DND-41 (cell line): Measurements from ENCODE around the gene DDX17.

ENCODE experiments used
- ATAC-seq: fragments of 200-7000 bp; cut with Tn5 transposase; 3 replicates; pipeline ENCODE4 v1.9.1; 2021; ENCODE audit warnings: low read depth; ENCODE audit not compliant: insufficient read depth
- DNase-seq: peaks from one replicate; pipeline ENCODE4 v3.0.0-alpha.2; 2020
- H2AFZ ChIP-seq: 2 replicates; pipeline ENCODE4 v1.6.0; 2012; ENCODE audit warnings: low read depth, low read length
- H3K27ac ChIP-seq: 2 replicates; pipeline ENCODE4 v1.5.1; 2012; ENCODE audit warnings: low read length, inconsistent platforms
- H3K27me3 ChIP-seq: fragments of 200-600 bp; sonication (generic); 2 replicates; pipeline ENCODE4 v1.6.0; 2012; ENCODE audit warnings: low read length, mild to moderate bottlenecking, inconsistent platforms; ENCODE audit not compliant: insufficient read depth, poor library complexity
- H3K36me3 ChIP-seq: 2 replicates; pipeline ENCODE4 v1.5.1; 2012; ENCODE audit warnings: low read length, inconsistent platforms; ENCODE audit not compliant: insufficient read depth
- H3K4me1 ChIP-seq: 2 replicates; pipeline ENCODE4 v1.5.1; 2012; ENCODE audit warnings: mild to moderate bottlenecking, low read length; ENCODE audit not compliant: insufficient read depth
- H3K4me2 ChIP-seq: 2 replicates; pipeline ENCODE4 v1.6.0; 2012; ENCODE audit warnings: mild to moderate bottlenecking, moderate library complexity, low read length, inconsistent platforms; ENCODE audit not compliant: insufficient read depth
- H3K4me3 ChIP-seq, 2 experiments: fragments of 200-600 bp in 1 of 2; shearing (Covaris generic) in 1 of 2; 2 replicates each; pipeline ENCODE4 v1.5.1; 2012 to 2016; ENCODE audit warnings: inconsistent platforms in 2 of 2, low read length in 2 of 2, mild to moderate bottlenecking in 2 of 2, low read depth in 1 of 2, moderate library complexity in 1 of 2
- H3K79me2 ChIP-seq: 2 replicates; pipeline ENCODE4 v1.6.0; 2012; ENCODE audit warnings: low read length, inconsistent platforms; ENCODE audit not compliant: insufficient read depth
- H3K9ac ChIP-seq: 2 replicates; pipeline ENCODE4 v1.6.0; 2012; ENCODE audit warnings: low read depth, mild to moderate bottlenecking, inconsistent platforms, low read length, moderate library complexity
- H3K9me3 ChIP-seq: 2 replicates; pipeline ENCODE4 v1.5.1; 2012; ENCODE audit warnings: low read length, moderate library complexity, mild to moderate bottlenecking, inconsistent platforms; ENCODE audit not compliant: insufficient read depth, severe bottlenecking
- H4K20me1 ChIP-seq: 2 replicates; pipeline ENCODE4 v1.6.0; 2012; ENCODE audit warnings: low read length; ENCODE audit not compliant: insufficient read depth
- CTCF ChIP-seq: IDR thresholded peaks from 2 replicates; pipeline ENCODE4 v1.5.1; 2012; ENCODE audit warnings: borderline replicate concordance, low read length, moderate library complexity, mild to moderate bottlenecking; ENCODE audit not compliant: poor library complexity, severe bottlenecking; ENCODE audit errors: extremely low read depth
- EZH2 ChIP-seq: IDR thresholded peaks from 3 replicates; pipeline ENCODE4 v1.6.1; 2012; ENCODE audit warnings: borderline replicate concordance, low read depth, mild to moderate bottlenecking, moderate library complexity, low read length, inconsistent platforms; ENCODE audit not compliant: severe bottlenecking

DDX17 gene

DNA sequence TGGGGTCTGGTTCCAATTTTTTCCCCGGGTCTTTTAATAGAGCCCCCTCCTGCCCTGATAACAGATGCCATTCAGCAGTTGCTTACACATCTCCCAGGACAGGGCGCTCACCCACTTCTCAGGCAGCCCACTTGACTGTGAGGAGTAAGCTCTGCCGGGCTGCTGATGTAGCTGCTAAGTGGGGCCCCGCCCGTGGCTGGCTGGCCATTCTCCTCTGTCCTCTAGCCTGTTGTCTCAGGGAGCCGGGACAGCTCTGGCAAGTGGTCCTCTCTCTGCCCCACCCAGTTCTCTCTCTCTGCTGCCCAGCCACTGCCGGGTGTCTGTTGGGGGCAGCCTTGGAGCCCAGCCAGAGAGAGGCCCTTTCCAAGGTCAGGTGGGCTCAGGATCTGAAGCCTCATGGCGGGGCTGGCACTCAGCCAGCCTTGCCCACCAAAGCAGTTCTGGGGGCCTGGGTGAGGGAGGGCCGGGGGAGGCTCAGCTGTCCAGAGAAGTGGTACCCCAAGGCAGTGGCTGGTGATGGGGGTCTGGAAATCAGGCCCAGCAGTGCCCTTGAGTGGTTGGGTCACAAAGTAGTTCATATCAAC lies 60.0 kb downstream of the DDX17 start:
- H3K4me2 ChIP-seq = no peak overlapping the region
- peaks cover 36% of the 10 kb centered on the region for H3K27me3 ChIP-seq
- H3K79me2 ChIP-seq = no peaks in the 10 kb centered on the region
- no peak for ATAC-seq
- TF ChIP-seq EZH2 (no peak), CTCF (no peak)
- H2AFZ ChIP-seq = no peak overlapping the region
- H3K9me3 ChIP-seq = no peaks in the 10 kb centered on the region
- no peak overlapping the region for H3K9ac ChIP-seq
- H3K36me3 ChIP-seq = no peaks in the 10 kb centered on the region
- H3K4me3 ChIP-seq = no peak overlapping the region
- H3K27ac ChIP-seq = no peak overlapping the region
- no peak for DNase-seq
- H3K4me1 ChIP-seq = no peaks in the 10 kb centered on the region
- H4K20me1 ChIP-seq = peaks cover 4% of the 10 kb centered on the region

DNA sequence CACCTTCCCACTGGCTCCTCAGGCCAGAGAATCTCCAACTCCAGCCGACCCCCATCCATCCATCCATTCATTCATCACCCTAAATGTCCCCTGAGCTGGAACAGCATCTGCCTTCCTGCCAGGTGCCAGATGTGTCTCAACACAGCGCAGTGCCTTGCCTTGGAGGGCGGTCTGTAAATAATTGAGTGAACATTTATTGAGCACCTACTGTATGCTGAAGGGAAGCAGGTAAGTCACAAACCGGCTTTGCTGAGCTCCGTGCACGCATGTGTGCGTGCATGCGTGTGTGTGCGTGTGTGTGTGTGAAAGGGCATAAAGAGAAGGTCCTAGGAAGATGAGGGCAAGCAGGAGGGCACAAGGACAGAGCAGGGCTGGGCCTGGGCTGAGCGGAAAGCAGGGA lies 61.3 kb downstream of the DDX17 start:
- H3K27me3 ChIP-seq = peaks cover 30% of the 10 kb centered on the region
- H3K4me2 ChIP-seq = no peak overlapping the region

GRCh38 chr22:38443628-38444521 lies 62.2 kb downstream of the DDX17 start:
- H3K4me2 ChIP-seq = no peak overlapping the region
- H3K9ac ChIP-seq = no peak overlapping the region
- H3K4me1 ChIP-seq = no peaks in the 10 kb centered on the region
- no peak overlapping the region for H2AFZ ChIP-seq
- TF ChIP-seq CTCF = no peak
- TF ChIP-seq EZH2 = no peak
- H3K4me3 ChIP-seq = no peak overlapping the region
- no peaks in the 10 kb centered on the region for H3K36me3 ChIP-seq
- H3K27me3 ChIP-seq = peaks cover 29% of the 10 kb centered on the region
- ATAC-seq (no peak), DNase-seq (no peak)
- no peaks in the 10 kb centered on the region for H3K79me2 ChIP-seq
- H4K20me1 ChIP-seq = no peaks in the 10 kb centered on the region
- no peaks in the 10 kb centered on the region for H3K9me3 ChIP-seq
- H3K27ac ChIP-seq = no peak overlapping the region

More for the DNA sequence above, 61.3 kb downstream of the DDX17 start:
- Histone ChIP-seq H3K36me3 (no peaks in the 10 kb centered on the region), H3K9ac (no peak overlapping the region), H3K27ac (no peak overlapping the region), H3K9me3 (no peaks in the 10 kb centered on the region), H4K20me1 (no peaks in the 10 kb centered on the region; the same call in 1 of the 2 replicates), H3K4me1 (no peaks in the 10 kb centered on the region), H3K4me3 (no peak overlapping the region), H3K79me2 (no peaks in the 10 kb centered on the region), H2AFZ (no peak overlapping the region)
- no peak for DNase-seq
- ATAC-seq = no peak
- TF ChIP-seq CTCF = no peak
- TF ChIP-seq EZH2 = no peak
